Testis (tissue), 3 donors: Measurements from ENCODE around the gene CTPS1. TPM values are rescaled to one million over a fixed set of nuclear protein-coding genes. Genes with fewer than 3 reads are reported as not detected.

Experiments used
- DNase-seq: peaks from one replicate; pipeline ENCODE4 v3.0.0-alpha.2; 2019
- H3K27ac ChIP-seq, 2 donors: fragments of 200-600 bp; sonication (generic); one replicate each; pipeline ENCODE4 v1.5.1; 2019
- H3K27me3 ChIP-seq: fragments of 200-600 bp; sonication (generic); one replicate; pipeline ENCODE4 v1.5.1; 2019
- H3K36me3 ChIP-seq: fragments of 200-600 bp; sonication (generic); one replicate; pipeline ENCODE4 v1.5.1; 2017; ENCODE audit warnings: low read depth; ENCODE audit errors: missing control alignments
- H3K4me1 ChIP-seq: fragments of 200-600 bp; sonication (generic); one replicate; pipeline ENCODE4 v1.5.1; 2019
- H3K4me3 ChIP-seq, 2 donors: fragments of 200-600 bp; sonication (generic); one replicate each; pipeline ENCODE4 v1.5.1; 2017 to 2019
- H3K9me3 ChIP-seq: fragments of 200-600 bp; sonication (generic); one replicate; pipeline ENCODE4 v1.5.1; 2017
- CTCF ChIP-seq, 3 experiments: fragments of 450-650 bp in 2 of 3; fragments of 200-600 bp in 1 of 3; sonication (generic) in 1 of 3; IDR thresholded peaks; one replicate each; pipeline ENCODE4 v1.5.1; 2016 to 2019; ENCODE audit warnings: antibody characterized with exemption in 3 of 3, mild to moderate bottlenecking in 2 of 3, moderate library complexity in 1 of 3
- POLR2A ChIP-seq: fragments of 450-650 bp; IDR thresholded peaks from one replicate; pipeline ENCODE4 v1.6.1; 2017; ENCODE audit warnings: antibody characterized with exemption, mild to moderate bottlenecking, moderate library complexity
- WGBS, 2 donors: methylation state at CpG; one replicate each; pipeline ENCODE4 v1.1.5; 2018; 5-methylcytosine and 5-hydroxymethylcytosine counted together
- intact Hi-C: fragments of 100-400 bp; cut with DNase I; formaldehyde crosslinking; loops from one replicate; pipeline ENCODE4 v1.15.1; 2023; ENCODE audit warnings: low total_unique reads
- polyA plus RNA-seq: library from polyadenylated mRNA; stranded (reverse); fragments of 350-450 nt; fragmentation: Illumina TruSeq; extraction: RNeasy Lipid Tissue Mini Kit (QIAGEN cat#74804); gene quantifications from one replicate; pipeline ENCODE4 v1.2.3, GENCODE V29; 2014; ENCODE audit warnings: low read depth, low replicate concordance; ENCODE audit not compliant: insufficient read depth
- total RNA-seq, 2 donors: library from RNA; depleted of rRNA; stranded (reverse); fragments of >200 nt; gene quantifications; one replicate each; pipeline ENCODE4 v1.2.3, GENCODE V29; 2016

CTPS1 gene
- total and polyA plus RNA-seq, 3 donors from 2014 or later: 41.2 to 66.1 (median 55.9) TPM

DNA sequence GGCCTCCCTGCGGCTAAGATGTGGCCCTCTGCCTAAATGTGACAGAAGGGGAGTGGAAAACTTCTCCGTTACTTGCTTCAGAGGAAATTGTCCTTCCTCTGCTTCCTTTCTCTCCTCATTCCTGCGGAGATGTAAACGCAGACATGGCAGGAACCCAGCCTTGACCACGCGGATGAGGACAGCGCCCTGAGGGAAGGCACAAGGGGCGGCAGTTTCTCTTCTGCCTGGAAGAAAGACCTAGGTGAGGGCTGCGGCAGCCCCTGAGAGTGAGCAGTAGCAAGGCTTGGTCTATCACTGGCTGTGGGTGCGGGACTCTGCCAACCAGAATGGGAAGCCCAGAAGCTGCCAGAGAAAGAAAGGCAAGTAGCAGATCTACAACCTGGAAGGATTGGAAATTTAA, 14.0 kb upstream of the CTPS1 start:
- H3K27me3 ChIP-seq: no peaks in the 10 kb centered on the region
- intact Hi-C loops: no loop called here
- no peak overlapping the region for H3K27ac ChIP-seq
- H3K36me3 ChIP-seq: no peaks in the 10 kb centered on the region
- TF ChIP-seq POLR2A: no peak
- TF ChIP-seq CTCF (IDR thresholded peaks at IDR 0.05): no peak
- H3K4me1 ChIP-seq: peaks cover 7% of the 10 kb centered on the region
- no peak overlapping the region for H3K4me3 ChIP-seq
- WGBS, 2 donors: 66 to 70% methylated on average over 10 of the region's 10 CpGs
- H3K9me3 ChIP-seq: no peaks in the 10 kb centered on the region
- no peak for DNase-seq

- no peaks in the 10 kb centered on the region for H3K36me3 ChIP-seq
- no peak for DNase-seq
- H3K9me3 ChIP-seq: no peaks in the 10 kb centered on the region
- no peaks in the 10 kb centered on the region for H3K27me3 ChIP-seq
- peaks cover 7% of the 10 kb centered on the region for H3K4me1 ChIP-seq
- 78 to 93% methylated on average over 4 of the region's 4 CpGs for WGBS, 2 donors
- no peak overlapping the region for H3K27ac ChIP-seq
- intact Hi-C loops: no loop called here
- TF ChIP-seq POLR2A (no peak), CTCF (IDR thresholded peaks at IDR 0.05) (no peak)
- H3K4me3 ChIP-seq: no peak overlapping the region
Observed at GRCh38 chr1:40966417-40966816, 13.1 kb upstream of the CTPS1 start.

DNA sequence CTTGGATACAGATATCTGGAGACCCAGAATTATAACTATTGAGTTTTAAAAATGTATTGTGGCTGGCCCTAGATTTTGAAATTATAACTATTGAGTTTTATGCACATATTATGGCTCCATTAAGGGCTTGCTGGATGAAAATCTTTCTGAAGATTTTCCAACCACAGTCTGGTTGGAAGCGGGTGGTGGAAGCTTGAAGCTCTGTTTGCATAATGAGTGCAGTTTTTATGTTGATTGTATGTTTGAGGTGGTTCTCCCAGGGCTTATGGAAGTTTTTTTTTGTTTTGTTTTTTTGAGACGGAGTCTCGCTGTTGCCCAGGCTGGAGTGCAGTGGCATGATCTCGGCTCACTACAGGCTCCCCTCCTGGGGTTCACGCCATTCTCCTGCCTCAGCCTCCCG, 10.1 kb upstream of the CTPS1 start:
- 92 to 94% methylated on average over 6 of the region's 6 CpGs for WGBS, 2 donors
- Histone ChIP-seq H3K27ac (no peak overlapping the region), H3K27me3 (no peaks in the 10 kb centered on the region), H3K4me3 (no peak overlapping the region), H3K36me3 (no peaks in the 10 kb centered on the region), H3K9me3 (no peaks in the 10 kb centered on the region), H3K4me1 (peaks cover 7% of the 10 kb centered on the region)
- intact Hi-C loops: no loop called here
- no peak for DNase-seq
- no peak for TF ChIP-seq CTCF (IDR thresholded peaks at IDR 0.05)
- TF ChIP-seq POLR2A: no peak

GRCh38 chr1:40971966-40972365, 7.5 kb upstream of the CTPS1 start:
- H3K4me1 ChIP-seq: peaks cover 7% of the 10 kb centered on the region
- no peak for TF ChIP-seq POLR2A
- no peak for TF ChIP-seq CTCF (IDR thresholded peaks at IDR 0.05)
- H3K27ac ChIP-seq: no peak overlapping the region
- no peak overlapping the region for H3K4me3 ChIP-seq
- no peaks in the 10 kb centered on the region for H3K27me3 ChIP-seq
- H3K36me3 ChIP-seq: no peaks in the 10 kb centered on the region
- H3K9me3 ChIP-seq: no peaks in the 10 kb centered on the region
- intact Hi-C loops: no loop called here
- no peak for DNase-seq
- 67 to 81% methylated on average over 1 of the region's 1 CpG for WGBS, 2 donors

DNA sequence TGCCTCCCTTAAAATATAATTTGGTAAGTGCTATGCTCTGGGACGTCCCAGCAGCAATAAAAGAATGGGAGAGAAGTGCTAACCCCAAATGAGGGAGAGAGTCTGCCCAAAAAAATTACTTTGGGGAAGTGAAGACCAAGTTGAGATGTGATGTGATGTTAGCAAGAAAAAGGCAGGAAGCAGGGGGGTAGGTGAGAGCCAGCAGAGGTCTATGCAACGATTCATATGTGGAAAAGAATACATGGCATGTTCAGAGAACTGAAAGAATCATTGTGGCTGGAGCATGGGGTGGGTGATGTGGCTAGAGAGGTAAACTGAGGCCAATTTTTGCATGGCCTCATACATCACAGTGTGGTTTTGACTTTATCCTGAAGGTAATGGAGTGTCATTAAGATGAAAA, 5.6 kb upstream of the CTPS1 start:
- no peak for TF ChIP-seq CTCF (IDR thresholded peaks at IDR 0.05)
- no peak for TF ChIP-seq POLR2A
- Histone ChIP-seq H3K4me1 (no peaks in the 10 kb centered on the region), H3K36me3 (no peaks in the 10 kb centered on the region), H3K4me3 (no peak overlapping the region), H3K27ac (no peak overlapping the region), H3K9me3 (no peaks in the 10 kb centered on the region), H3K27me3 (no peaks in the 10 kb centered on the region)
- DNase-seq: no peak
- WGBS, 2 donors: 83 to 84% methylated on average over 2 of the region's 2 CpGs
- intact Hi-C loops: no loop called here
